Aortic smooth muscle cell (primary cell): ENCODE measurements around the gene CYP2R1. TPM values are rescaled to one million over a fixed set of nuclear protein-coding genes. Genes with fewer than 3 reads are reported as not detected.

ENCODE experiments used
- total RNA-seq: library from RNA; depleted of rRNA; stranded (reverse); fragments of >200 nt; gene quantifications from 2 replicates; pipeline ENCODE4 v1.2.3, GENCODE V29; 2014

Gene CYP2R1, protein sequence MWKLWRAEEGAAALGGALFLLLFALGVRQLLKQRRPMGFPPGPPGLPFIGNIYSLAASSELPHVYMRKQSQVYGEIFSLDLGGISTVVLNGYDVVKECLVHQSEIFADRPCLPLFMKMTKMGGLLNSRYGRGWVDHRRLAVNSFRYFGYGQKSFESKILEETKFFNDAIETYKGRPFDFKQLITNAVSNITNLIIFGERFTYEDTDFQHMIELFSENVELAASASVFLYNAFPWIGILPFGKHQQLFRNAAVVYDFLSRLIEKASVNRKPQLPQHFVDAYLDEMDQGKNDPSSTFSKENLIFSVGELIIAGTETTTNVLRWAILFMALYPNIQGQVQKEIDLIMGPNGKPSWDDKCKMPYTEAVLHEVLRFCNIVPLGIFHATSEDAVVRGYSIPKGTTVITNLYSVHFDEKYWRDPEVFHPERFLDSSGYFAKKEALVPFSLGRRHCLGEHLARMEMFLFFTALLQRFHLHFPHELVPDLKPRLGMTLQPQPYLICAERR
- 6.8 and 7.9 TPM in 2 replicates for total RNA-seq

DNA sequence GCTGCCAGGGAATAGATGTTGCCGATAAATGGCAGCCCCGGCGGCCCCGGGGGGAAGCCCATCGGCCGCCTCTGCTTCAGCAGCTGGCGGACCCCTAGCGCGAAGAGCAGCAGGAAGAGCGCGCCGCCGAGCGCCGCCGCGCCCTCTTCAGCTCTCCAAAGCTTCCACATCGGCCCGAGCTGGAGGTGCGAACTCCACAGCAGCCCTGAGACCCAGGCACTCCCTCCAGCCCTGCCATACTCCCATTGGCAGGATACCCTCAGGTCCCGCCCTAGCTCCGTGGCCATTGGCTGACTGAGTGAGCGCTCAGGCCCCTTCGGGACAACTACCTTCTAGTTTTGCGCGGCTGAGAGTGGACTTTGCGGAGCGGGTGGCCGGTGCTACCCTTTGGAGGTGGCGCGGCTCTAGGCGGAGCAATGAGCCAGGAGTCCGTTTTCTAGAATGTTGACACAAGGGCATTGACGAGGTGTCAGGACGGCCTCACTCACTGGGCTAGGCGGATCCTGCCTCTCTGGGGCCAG lies at the start of gene CYP2R1:
Gene CYP2R1, minus strand, starts transcription at position 196 of the 521 bp plus-strand sequence. Its CDS starts 26 bp downstream, at position 170.

Other genes starting within 250 kb of the CYP2R1 start
- 2.4 and 3.3 TPM in 2 replicates for gene PDE3B, start 248.4 kb downstream of the CYP2R1 start, total RNA-seq
- gene CALCA, start 80.1 kb upstream of the CYP2R1 start, total RNA-seq, result not detected in 2 replicates
- not detected in 2 replicates for gene CALCB, start 181.4 kb upstream of the CYP2R1 start, total RNA-seq
- 1.1 and 1.6 TPM in 2 replicates for gene INSC, start 222.7 kb upstream of the CYP2R1 start, total RNA-seq